Stimulated activated CD4-positive, alpha-beta T cell treated with anti-CD3 and anti-CD28 coated beads, TNF-alpha, amount 100 ng/mL, for 48 hours (primary cell): ENCODE data around the gene COL23A1.
"Not testable (repeated sequence)": the region's sequence is repeated elsewhere in the genome, so short reads cannot be mapped to it uniquely, and the experiment has no call there.

Source experiments
- DNase-seq, 3 donors: peaks; one replicate each; pipeline ENCODE4 v3.0.0-alpha.2; 2020; ENCODE audit warnings: low read depth in 3 of 3

The COL23A1 gene

DNA sequence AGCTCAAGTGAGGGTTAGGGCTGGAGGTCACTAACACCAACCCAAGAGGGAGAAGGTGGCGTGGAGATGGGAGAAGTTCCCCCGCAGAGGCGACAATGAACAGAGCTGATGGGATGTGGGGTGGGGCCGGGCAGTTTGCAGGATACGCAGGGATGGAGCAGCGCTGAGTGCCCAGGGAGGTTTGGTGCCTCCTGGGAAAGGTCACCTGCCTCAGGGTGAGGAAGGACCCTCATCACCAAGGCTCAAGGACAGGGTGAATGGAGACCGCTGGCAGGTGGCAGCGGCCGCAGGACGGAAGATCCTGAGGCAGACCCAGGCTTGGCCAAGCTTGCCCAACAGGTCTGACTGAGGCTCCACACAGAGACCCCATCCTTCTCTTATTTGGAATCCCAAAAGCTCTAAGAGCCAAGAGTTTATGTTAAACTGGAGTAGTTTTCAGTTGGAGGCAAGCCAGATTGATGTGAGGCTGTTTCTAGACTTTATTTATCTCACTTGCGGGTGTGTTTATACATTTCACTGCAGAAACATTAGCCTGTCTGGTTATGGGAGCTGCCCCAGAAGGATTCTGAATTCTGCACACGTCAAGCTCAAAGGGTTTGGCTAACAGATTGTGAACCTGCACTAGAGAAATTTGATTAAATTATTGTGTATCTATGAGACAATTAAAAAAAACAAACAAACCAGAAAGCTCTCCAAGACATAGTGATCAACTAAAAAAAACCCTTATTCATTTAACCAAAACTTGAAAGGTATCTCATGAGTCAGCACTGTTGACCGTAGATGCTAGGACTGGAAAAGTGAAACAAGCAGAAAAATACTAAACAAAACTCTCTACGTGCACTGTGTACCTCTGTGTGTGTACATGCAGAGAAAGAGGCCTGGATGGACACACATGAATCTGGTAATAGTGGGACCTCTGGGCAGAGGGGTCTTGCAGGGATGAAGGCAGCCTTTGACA, 211.4 kb downstream of the COL23A1 start:
- no peak for DNase-seq

DNA sequence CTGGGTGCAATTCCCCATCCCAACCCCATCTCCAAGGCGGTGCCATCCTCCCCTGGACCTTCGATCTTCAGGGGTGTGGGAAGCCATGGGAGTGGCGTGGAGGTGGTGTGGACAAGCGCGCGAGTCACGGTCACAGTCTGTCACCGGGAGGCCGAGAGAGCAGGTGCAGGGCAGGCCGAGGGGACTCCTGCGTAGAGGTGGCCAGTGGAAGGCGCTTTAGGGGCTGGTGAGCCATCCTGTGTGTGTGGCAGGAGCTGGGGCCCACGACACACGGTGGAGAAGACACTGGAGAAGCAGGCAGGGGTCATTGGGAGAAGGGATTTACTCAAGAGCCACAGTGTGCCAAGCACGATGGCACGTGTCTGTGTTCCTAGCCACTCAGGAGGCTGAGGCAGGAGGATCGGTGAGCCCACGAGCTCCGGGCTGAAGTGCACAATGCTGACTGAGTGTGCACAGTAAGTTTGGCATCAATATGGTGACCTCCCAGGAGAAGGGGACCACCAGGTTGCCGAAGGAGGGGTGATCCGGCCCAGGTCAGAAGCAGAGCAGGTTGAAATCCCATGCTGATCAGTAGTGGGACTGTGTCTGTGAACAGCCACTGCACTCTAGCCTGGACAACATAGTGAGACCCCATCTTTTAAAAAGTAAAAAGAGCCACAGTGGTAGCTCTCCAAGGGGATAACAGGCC, 212.5 kb downstream of the COL23A1 start:
- no peak for DNase-seq

DNA sequence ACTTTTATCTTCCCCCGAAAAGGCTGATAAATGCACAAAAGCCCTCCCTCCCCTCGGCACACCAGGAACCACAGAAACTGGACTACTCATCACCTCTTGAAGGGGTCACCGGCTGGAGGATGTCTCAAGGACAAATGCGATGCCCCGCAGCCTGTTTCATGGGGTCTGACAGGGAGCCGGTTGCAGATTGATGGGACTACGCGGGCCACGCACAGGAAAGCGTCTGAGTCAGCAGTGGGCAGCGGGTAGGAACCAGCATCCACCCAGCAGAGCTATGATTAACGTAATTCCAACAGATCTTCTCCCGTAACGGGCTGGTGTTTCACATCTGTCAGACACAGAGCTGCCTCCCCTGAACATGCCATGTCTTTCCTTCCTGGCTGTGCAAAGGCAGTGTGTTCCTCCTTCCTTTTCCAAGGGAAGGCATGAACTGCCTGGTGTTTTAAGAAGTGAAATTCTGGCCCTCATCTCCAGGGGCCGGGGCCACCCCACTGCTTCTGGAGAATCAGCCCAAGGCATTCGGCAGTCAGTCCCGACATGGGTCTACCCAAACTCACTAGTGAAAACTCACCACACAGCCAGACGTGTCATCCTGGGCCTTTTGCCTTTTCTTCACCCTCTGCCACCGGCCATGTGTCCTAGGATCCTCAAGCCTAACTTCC, 213.1 kb downstream of the COL23A1 start:
- no peak for DNase-seq

DNA sequence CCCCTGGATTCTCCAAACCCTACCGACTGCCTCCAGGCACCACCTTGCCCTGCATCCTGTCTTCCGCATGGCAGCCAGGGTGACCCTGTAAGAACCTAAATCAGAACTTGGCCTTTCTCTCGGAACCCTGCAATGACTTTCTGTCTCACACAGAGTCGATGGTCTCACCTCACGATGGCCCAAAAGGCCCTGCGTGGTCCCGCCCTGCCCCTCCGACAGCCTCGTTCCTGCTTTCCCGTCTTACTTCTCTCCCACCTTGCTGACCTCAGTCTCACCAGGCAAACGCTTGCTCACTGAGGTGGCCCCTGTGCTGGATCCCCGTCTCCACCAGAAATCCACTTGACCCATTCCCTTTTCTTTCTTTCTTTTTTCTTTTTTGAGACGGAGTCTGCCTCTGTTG, 214.8 kb downstream of the COL23A1 start:
- DNase-seq: no peak

DNA sequence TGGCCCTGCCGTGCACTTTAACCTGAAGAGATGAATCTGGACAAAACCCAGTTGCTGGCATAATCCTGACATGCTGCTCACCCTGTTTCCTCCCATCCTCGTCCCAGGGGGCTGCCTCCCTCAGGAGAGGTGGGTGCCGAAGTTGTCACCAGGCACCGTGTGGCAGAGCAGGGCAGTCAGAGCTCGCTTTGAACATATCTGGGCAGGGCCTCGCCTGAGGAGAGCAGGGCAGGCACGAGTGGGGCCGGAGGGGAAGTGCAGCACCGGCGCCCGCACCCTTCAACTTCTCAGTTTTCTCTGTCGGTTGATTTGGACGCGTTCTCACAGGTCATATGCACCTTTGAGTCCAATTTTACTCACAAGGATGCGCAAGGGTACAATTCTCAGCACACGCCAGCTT, 216.5 kb downstream of the COL23A1 start:
- DNase-seq: no peak

DNA sequence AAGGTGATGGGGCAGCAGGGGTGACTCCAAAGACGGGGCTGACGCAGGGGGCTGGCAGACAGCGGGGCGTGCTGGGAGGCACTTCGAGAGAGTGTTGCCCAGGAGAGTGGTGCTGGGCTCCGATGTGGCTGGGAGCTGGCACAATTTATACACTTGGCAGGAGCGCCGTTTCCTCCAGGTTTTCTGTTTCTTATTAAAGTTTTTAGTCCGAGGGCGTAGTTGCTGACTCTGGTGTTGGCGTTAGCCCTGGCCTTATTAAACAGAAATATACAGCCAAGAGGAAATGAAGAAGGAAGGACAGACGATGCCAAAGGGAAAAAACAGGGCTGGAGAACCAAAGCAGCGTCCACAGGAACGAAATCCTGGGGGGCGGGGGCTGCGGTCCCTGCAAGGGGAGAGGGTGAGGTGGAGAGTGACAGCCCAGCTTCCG, 218.0 kb downstream of the COL23A1 start:
- DNase-seq: no peak

DNA sequence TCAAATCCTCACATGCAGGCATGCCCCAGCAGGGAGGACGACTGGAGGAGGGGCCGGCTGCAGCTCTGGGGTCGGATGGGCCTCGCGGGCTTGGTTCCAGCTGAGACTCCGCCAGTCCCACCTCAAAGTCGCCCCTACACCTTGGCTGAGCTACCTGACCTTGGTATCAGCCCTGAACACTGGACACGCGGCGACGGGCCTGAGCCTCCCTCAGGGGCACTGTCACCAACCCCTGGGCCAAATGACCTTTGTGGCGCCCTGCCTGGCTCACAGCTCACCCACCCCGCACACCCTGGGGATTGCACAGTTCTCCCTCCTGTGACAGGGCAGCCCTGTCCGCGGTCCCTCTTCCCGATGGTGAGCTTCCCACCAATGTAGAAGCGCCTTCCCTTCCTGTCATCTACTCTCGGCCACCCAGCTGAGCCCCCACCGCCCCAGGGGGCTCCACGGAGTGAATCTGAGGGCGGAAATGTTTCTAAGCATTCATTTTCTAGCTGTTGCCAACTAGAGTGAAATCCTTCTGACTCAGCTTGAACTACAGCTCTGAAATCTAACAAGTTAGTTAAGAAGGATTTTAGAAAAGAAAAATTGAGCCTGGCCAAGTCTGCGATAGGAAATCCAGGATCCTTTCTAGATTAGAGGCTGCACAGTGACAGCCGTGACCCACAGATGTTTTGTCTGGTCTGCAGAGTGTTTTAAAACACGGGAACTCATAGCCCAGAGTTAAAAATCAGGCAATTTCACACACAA, 218.7 kb downstream of the COL23A1 start:
- no peak for DNase-seq

DNA sequence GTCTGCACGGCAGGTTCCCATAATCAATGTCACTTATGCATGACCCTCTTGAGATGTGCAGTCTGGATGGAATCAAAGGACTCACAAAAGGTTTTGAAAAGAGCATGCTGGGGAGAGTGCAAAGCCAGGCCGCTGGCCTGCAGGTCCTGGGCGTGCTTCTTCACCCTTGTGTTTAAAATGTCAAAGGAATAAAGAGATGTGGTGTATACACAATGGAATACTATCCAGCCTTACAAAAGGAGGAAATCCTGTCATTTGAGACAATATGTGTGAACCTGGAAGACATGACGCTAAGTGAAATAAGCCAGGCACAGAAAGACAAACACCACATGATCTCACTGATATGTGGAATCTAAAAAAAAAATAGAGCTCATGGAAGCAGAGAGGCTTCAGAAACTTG, 220.1 kb downstream of the COL23A1 start:
- DNase-seq: no peak

DNA sequence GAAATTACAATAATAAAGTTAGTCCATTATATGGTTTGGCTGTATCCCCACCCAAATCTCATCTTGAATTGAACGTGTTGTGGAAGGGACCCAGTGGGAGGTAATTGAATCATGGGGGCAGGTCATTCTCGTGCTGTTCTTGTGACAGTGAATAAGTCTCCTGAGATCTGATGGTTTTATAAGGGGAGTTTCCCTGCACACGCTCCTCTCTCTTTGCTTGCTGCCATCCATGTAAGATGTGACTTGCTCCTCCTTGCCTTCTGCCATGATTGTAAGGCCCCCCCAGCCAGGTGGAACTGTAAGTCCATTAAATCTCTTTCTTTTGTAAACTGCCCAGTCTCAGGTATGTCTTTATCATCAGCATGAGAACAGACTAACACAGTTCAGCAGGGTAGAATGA, 220.7 kb downstream of the COL23A1 start:
- not testable (repeated sequence) for DNase-seq

DNA sequence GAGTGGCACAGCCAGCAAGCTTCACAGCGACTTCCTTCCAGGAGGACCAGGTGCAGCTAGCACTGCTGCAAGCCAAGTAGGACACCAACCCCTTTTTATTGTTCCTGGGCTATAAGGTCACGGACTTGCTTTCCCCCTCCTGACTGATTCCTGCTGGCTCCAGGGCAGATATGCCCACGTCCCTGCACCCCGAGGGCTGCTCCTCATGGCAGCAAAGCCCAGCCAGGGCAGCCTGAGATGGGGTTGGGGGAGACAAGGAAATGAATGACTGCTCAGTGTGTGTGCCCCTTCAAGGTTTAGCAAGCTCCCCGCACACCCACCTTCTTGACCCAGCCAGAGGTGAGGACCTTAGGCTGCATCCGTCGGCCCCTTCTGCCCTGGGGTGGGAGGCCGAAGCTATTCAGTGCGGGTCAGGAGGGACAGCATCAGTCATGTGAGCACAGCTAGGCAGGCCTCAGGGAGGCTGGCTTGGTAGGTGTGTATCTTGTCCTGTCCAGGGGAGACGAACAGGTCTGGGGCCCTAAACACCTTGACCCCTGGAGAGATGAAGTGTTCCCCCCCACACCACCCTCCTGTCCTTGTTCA, 221.4 kb downstream of the COL23A1 start:
- no peak for DNase-seq

DNA sequence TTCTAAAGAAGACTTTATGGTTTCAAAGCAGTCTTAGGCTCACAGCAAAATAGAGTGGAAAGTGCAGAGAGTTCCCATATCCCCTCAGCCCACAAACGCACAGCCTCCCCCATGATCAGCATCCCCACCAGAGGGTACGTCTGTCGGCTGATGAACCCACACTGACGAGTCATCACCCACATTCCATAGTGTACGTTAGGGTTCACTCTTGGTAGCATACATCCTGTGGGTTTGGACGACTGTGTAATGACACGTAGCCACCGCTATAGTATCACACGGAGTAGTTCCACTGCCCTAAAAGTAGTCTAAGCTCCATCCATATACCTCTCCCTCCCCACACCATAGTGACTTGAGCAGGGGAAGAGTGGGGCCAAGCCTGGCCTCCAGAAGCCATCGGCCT, 221.9 kb downstream of the COL23A1 start:
- no peak for DNase-seq

DNA sequence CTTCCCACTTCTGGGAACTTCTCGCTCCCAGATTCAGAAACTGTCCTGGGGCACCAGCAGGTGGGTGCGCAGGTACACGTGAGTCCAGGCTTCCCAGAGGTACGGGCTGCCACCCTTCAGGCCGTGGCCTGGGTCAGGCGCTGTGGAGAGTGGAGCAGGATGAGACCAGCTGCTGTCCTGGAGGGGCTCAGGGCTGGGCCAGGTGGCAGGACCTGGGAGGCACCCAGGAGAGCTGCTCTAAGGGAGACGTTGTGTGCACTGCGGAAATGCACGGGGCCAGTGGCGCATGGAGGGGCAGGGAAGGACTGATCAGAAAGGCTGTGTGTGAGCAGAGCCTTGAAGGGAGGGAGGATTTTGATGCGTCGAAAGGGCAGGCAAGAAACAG, 222.5 kb downstream of the COL23A1 start:
- DNase-seq: no peak

DNA sequence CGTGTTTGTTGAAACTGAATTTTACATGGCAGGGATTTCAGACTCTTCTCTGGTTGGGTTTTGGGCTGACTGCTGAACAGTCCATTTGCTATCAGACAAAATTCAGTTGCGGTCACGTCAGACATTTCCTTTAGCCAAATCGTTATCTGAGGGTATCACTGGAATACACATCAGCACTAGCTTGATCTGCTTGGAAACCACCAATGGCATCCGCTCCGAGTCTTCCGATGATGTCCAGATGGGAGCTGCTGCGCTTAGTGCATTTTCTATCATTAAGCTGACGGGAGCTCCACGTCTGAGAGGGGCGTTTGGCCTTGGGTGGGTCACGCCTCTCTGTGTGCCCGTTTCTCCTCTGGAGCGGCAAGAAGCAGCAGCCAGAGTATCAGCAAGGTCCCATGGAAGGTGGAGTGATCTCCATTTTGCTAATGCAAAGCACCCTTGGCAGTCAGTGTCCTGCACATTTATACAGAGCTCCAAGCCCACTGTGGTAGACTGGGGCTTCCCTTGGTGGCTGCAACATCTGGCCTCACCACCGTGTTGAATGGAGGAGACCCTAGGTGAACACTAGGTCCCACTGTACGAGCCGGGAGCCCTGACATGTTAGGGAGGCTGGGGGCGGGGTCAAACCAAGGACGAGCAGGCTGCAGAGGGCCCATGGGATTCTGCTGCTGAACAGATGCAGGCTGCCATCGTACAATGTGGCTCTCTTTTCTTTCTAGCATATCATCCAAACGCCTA, 223.0 kb downstream of the COL23A1 start:
- DNase-seq: no peak

DNA sequence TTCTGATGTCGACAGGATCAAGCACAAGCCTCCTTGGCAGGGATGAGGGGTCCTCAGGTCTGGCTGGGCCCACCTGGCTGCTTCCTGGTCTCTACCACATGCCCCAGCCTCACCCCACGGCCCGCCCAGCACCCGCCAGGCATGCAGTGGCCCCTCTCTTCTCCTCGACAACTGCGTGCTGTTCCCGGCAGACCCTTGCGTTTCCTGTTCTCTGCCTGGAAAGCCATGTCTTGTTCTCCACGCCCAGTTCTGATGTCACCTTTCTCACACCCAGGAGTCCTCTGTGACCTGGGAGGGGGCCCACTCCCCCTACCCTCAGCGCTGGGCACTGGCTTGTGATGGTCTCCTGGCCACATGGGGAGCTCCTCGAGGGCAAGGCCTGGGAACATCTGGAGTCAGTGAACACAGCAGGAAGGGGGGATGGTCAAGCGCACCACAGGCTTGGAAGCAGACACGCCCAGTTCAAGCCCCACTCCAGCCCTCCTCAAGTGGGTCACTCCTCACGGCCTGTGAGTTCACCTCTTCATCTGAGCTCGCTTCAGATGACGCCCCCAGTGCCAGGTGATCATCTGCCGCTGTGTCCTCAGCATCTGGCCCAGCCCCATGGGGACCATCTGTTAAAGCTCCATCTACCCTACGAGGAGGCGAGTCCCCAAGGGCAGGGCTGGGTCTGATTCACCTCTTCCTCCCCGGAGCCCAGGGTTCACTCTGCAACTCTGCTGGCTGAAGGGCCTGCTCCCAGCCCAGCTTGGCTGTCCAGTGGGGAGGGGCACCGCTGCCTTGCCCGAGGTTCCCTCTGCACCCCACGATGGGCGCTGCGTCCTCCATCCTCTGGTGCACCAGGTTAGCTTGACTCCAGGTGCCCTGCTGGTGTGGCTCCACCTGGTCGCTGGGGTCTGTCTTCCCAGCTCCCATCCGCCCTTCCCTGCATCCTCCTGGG, 224.4 kb downstream of the COL23A1 start:
- DNase-seq: no peak

DNA sequence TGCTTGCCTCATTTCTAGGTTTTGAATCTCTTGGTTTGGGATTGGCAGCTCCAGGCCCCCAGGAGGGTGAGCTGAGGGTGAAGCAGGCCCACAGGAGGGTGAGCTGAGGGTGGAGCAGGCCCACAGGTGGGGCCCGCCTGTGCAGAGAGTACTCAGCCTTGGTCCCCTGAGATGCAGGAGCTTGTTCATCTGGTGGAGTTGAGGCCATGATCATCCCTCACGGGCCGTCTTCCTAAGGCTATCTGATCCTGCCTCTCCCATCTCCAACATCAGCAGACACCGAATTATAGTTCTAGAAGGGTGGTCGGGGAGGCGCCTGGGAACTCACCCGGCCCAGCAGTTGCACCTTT, 225.9 kb downstream of the COL23A1 start:
- no peak for DNase-seq

DNA sequence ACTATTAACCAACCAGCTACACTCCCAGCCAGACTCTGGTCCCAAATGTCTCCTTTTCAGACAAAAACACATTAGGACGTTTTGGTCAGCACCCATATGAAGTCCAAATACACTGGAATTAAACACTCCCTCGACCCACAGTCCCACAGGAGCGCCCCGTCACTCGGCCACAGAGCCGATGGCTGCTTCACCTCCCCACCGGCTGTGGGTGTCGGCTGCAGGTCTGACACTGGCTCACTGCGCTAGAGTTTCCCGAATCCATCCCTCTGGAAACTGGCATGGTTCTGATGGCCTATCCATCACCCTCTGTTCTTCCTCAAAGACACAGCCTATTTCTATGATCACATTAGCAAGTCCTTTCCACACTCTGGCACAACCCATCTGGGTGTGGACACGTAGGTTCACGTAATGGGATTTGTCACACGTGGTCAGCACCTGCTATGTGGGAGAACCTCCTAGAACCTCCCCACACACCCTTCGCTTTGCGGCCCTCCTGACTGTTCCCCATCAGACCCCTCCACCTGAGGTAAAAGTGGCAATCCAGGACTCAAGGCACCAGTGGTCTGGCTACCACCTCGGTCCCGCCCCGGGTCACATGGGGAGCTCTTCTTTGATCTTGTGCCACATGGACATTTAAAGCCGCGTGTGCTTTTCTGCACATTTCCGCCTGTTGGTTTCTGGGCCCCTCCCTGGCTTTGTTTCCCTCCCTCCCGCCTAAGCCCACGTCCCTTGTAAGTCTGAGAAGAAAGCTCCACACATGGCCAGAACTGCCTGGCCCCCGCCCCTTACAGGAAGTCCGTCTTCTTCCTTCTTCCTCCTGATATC, 226.5 kb downstream of the COL23A1 start:
- DNase-seq: no peak

DNA sequence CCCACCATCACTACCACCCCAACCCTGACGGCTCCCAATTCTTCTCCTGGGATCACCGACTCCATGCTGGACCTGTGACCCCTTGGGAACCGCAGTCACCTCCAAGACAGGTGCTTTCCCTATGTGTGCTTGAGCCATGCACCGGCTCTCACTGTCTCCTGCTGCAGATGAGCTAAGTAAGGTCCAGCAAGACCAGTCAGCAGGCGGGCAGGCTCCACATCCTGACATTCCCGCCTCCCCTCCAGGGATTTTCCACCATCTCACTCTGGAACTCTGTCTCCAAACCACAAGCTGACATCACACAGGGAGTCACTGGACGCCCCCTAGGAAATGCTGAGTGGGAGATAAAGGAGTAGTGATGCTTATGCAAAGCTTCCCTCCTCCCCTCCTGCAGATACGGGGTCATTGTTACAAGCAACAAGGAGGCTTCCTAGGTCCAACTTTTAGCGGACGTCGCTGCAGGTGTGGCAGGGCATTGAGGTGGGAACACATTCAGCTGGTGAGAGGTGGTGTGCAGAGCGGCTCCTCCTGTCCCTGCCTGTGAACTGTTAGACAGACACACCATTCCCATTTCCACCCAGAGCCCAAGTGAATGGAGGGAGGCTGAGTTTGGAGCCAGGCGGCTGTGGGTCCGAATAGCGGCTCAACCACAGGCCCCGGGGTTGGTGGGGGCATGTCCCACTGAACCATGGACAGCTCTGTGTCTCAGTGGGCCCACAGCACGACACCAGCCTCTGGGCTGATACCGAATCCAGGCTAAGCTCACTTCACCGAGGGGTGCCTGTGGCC, 228.3 kb downstream of the COL23A1 start:
- DNase-seq: no peak

DNA sequence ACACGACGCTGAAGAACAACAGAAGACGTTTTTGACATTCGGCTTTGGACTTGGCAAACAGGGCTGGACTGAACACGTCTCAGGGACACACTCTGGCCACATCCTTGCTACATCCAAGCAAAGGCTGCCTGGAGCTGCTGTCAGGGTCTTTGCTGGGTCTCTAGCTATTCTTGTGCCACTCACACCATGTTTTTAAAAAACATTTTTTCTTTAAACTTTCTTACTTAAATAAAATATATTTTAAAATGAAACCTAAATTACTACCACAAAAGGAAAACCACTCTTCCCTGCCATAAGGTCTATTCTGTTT, 229.3 kb downstream of the COL23A1 start:
- DNase-seq: no peak
